GM12878 (cell line): ENCODE results near the gene ME1. TPM values are rescaled to one million over a fixed set of nuclear protein-coding genes. Genes with fewer than 3 reads are reported as not detected.

Experiments
- ATAC-seq: fragments of 200-7000 bp; cut with Tn5 transposase; 3 replicates; pipeline ENCODE4 v1.9.1; 2020; ENCODE audit warnings: mild to moderate bottlenecking, moderate library complexity
- BruUV-seq: library from RNA; stranded (reverse); fragments of 400-500 nt; replicated peaks from 2 replicates; lab custom pipeline; 2021; lab: Mats Ljungman, UMichigan
- CTCF ChIA-PET: fragments of 300-600 bp; sonication (Branson Sonifier 250); formaldehyde crosslinking; extraction: SDS; loops from one replicate; lab custom pipeline; 2021; ENCODE audit warnings: inconsistent platforms; lab: Yijun Ruan, JAX
- POLR2A ChIA-PET: fragments of 350-600 bp; formaldehyde crosslinking; extraction: SDS; loops from one replicate; lab custom pipeline; 2021; ENCODE audit warnings: inconsistent platforms; lab: Charles Lee
- RAD21 ChIA-PET: fragments of 300-600 bp; sonication (Branson Sonifier 250); formaldehyde crosslinking; loops from one replicate; lab custom pipeline; 2023; ENCODE audit warnings: antibody characterized with exemption; ENCODE audit not compliant: unreplicated experiment; lab: Charles Lee
- SMC1A ChIA-PET: fragments of 300-600 bp; sonication (Branson Sonifier 250); formaldehyde crosslinking; loops from one replicate; lab custom pipeline; 2023; ENCODE audit not compliant: unreplicated experiment, uncharacterized antibody; lab: Charles Lee
- DNase-seq: peaks from one replicate; pipeline ENCODE4 v3.0.0-alpha.2; 2011; ENCODE audit warnings: low read depth, low spot score
- FAIRE-seq: peaks from 3 replicates; lab custom pipeline; 2011; peaks lifted over from hg19 to GRCh38; lab: Jason Lieb, UNC
- H2AFZ ChIP-seq: 2 replicates; pipeline ENCODE4 v1.6.0; 2011; ENCODE audit warnings: low read depth, low read length, control low read depth; ENCODE audit not compliant: control insufficient read depth
- H3K27ac ChIP-seq: 2 replicates; pipeline ENCODE4 v1.5.1; 2011; ENCODE audit warnings: control low read depth; ENCODE audit not compliant: control insufficient read depth, insufficient read depth
- H3K27me3 ChIP-seq, 2 experiments: replicated peaks in 1 of 2; 2 replicates each; pipeline versions ENCODE4 v1.6.0 to v1.6.1; 2011; ENCODE audit warnings: low read length in 1 of 2; ENCODE audit not compliant: control insufficient read depth in 2 of 2, insufficient read depth in 2 of 2
- H3K36me3 ChIP-seq, 2 experiments: 2 replicates each; pipeline ENCODE4 v1.5.1; 2011; ENCODE audit warnings: low read length in 1 of 2; ENCODE audit not compliant: control insufficient read depth in 2 of 2, insufficient read depth in 2 of 2
- H3K4me1 ChIP-seq: 2 replicates; pipeline ENCODE4 v1.6.1; 2011; ENCODE audit warnings: mild to moderate bottlenecking, low read length, moderate library complexity, mixed read lengths; ENCODE audit not compliant: control insufficient read depth, insufficient read depth
- H3K4me2 ChIP-seq: 2 replicates; pipeline ENCODE4 v1.6.0; 2011; ENCODE audit warnings: control low read depth; ENCODE audit not compliant: control insufficient read depth, insufficient read depth
- H3K4me3 ChIP-seq: fragments of 200-600 bp; sonication (generic); 2 replicates; pipeline ENCODE4 v1.5.1; 2016
- H3K79me2 ChIP-seq: 2 replicates; pipeline ENCODE4 v1.6.0; 2011; ENCODE audit warnings: low read length; ENCODE audit not compliant: control insufficient read depth, insufficient read depth
- H3K9ac ChIP-seq: 2 replicates; pipeline ENCODE4 v1.8.0; 2011; ENCODE audit warnings: low read length, control low read depth, mixed read lengths; ENCODE audit not compliant: control insufficient read depth, insufficient read depth
- H3K9me3 ChIP-seq: replicated peaks from 3 replicates; pipeline ENCODE4 v1.5.1; 2011; ENCODE audit warnings: mild to moderate bottlenecking, low read length; ENCODE audit not compliant: control insufficient read depth, insufficient read depth
- H4K20me1 ChIP-seq: 2 replicates; pipeline ENCODE4 v1.6.0; 2011; ENCODE audit not compliant: control insufficient read depth, insufficient read depth
- FOXM1 ChIP-seq: IDR thresholded peaks from 2 replicates; pipeline ENCODE4 v1.6.1; 2012; ENCODE audit warnings: low read depth, mild to moderate bottlenecking, inconsistent platforms, low read length, moderate library complexity
- KDM1A ChIP-seq: fragments of 200-600 bp; sonication (generic); IDR thresholded peaks from 2 replicates; pipeline ENCODE4 v1.6.1; 2016; ENCODE audit warnings: borderline replicate concordance
- MTA3 ChIP-seq: IDR thresholded peaks from 2 replicates; pipeline ENCODE4 v1.6.1; 2012; ENCODE audit warnings: low read length, inconsistent platforms, borderline replicate concordance
- MXI1 ChIP-seq: fragments of 150-350 bp; IDR thresholded peaks from 2 replicates; pipeline ENCODE4 v1.6.1; 2011; ENCODE audit warnings: low read depth, mild to moderate bottlenecking, inconsistent platforms, low read length, improper control_type of control experiment
- PML ChIP-seq: IDR thresholded peaks from 2 replicates; pipeline ENCODE4 v1.6.1; 2012; ENCODE audit warnings: low read length, inconsistent platforms
- PRDM15 ChIP-seq: fragments of 450-650 bp; formaldehyde crosslinking; IDR thresholded peaks from 2 replicates; pipeline ENCODE4 v1.4.0; 2020; ENCODE audit warnings: mild to moderate bottlenecking, moderate library complexity
- RELB ChIP-seq: fragments of 450-650 bp; IDR thresholded peaks from 2 replicates; pipeline ENCODE4 v1.6.1; 2017; ENCODE audit warnings: low read depth, mild to moderate bottlenecking, moderate library complexity
- TAF1 ChIP-seq: IDR thresholded peaks from 2 replicates; pipeline ENCODE4 v1.6.1; 2011; ENCODE audit warnings: mild to moderate bottlenecking, low read depth, low read length, borderline replicate concordance
- USF2 ChIP-seq: IDR thresholded peaks from 2 replicates; pipeline ENCODE4 v1.6.1; 2011; ENCODE audit warnings: low read depth, low read length, improper control_type of control experiment, borderline replicate concordance
- ZBED1 ChIP-seq: IDR thresholded peaks from 2 replicates; pipeline ENCODE4 v1.6.1; 2016; ENCODE audit warnings: borderline replicate concordance
- ZNF592 ChIP-seq: fragments of 450-650 bp; IDR thresholded peaks from 2 replicates; pipeline ENCODE4 v1.6.1; 2017; ENCODE audit warnings: mild to moderate bottlenecking, moderate library complexity
- WGBS: methylation state at CpG from one replicate; pipeline ENCODE4 v1.1.6; 2016; ENCODE audit warnings: low lambda C conversion rate; ENCODE audit not compliant: insufficient replicate concordance, insufficient coverage; ENCODE audit errors: missing lambda C conversion rate; 5-methylcytosine and 5-hydroxymethylcytosine counted together
- in situ Hi-C: fragments of 300-500 bp; cut with MboI; formaldehyde crosslinking; loops from 9 replicates; pipeline ENCODE4 v1.14.3; 2018; ENCODE audit warnings: mixed read lengths
- intact Hi-C: fragments of 100-400 bp; cut with micrococcal nuclease; formaldehyde crosslinking; loops from one replicate; pipeline ENCODE4 v1.14.2; 2022; ENCODE audit not compliant: unreplicated experiment
- polyA plus RNA-seq, 11 experiments: library from polyadenylated mRNA; depleted of rRNA in 4 of 11; unstranded in 6 of 11; stranded (reverse) in 5 of 11; fragments of >200 nt; fragmentation: Nextera tagmentation in 4 of 11; fragmentation: Illumina TruSeq in 1 of 11; extraction: Ambion mirVana in 4 of 11; extraction: Trizol in 1 of 11; gene quantifications; 1 replicate in 1 of 11; 2 replicates in 10 of 11; pipeline versions ENCODE4 v1.2.1 to v1.2.3, GENCODE V29; 2011 to 2016; ENCODE audit warnings: inconsistent platforms in 2 of 11, missing spikeins in 2 of 11, low read depth in 1 of 11
- total RNA-seq, 4 experiments: library from RNA; depleted of rRNA in 3 of 4; stranded (reverse); fragments of >200 nt in 3 of 4; fragmentation: Illumina TruSeq in 1 of 4; extraction: Trizol in 1 of 4; gene quantifications; 2 replicates each; pipeline versions ENCODE4 v1.2.1 to v1.2.3, GENCODE V29; 2013 to 2021

Gene ME1
- total and polyA plus RNA-seq, 10 of the 15 experiments (the other 5 are each of a cell fraction or from before 2014, with no cell fraction given) = 3.6 to 11.8 (median 8.4) TPM

GRCh38 chr6:83190626-83191025 lies 240.2 kb downstream of the ME1 start:
- BruUV-seq = no TSS peak
- H3K4me2 ChIP-seq = no peak overlapping the region
- no peaks in the 10 kb centered on the region for H3K9me3 ChIP-seq
- ChIA-PET POLR2A (interaction anchor here (0.9 to 2.4 kb wide), 2 partner anchors 123 to 125 kb away, joined by 3 to 8 read pairs; partner anchors contain the start of genes DOP1A and UBE3D), CTCF (interaction anchor here (1.2 to 19.2 kb wide), 5 partner anchors 25 to 324 kb away, joined by 3 to 195 read pairs (median 4); partner anchors contain the start of genes DOP1A and UBE3D), RAD21 (interaction anchor here (11.8 kb wide), 1 partner anchor 124 kb away, joined by 93 read pairs; the partner anchor contains the start of genes DOP1A and UBE3D), SMC1A (interaction anchor here (0.7 to 12.1 kb wide), 4 partner anchors 35 to 122 kb away, joined by 3 to 108 read pairs (median 3); partner anchors contain the start of genes DOP1A and UBE3D)
- peaks cover 5% of the 10 kb centered on the region for H3K4me1 ChIP-seq
- H3K79me2 ChIP-seq = peaks cover 28% of the 10 kb centered on the region
- in situ Hi-C loops = no loop called here
- no peak for DNase-seq
- 100% methylated on average over 6 of the region's 6 CpGs for WGBS
- no peak overlapping the region for H2AFZ ChIP-seq
- H3K36me3 ChIP-seq = no peaks in the 10 kb centered on the region; a peak in 1 of 4 replicates
- no peak for FAIRE-seq
- H3K4me3 ChIP-seq = no peak overlapping the region; the same call in 1 of the 2 replicates
- H3K27ac ChIP-seq = no peak overlapping the region
- ATAC-seq = no peak
- no peaks in the 10 kb centered on the region for H3K27me3 ChIP-seq
- H3K9ac ChIP-seq = no peak overlapping the region
- TF ChIP-seq MXI1 (no peak), MTA3 (no peak), FOXM1 (no peak), USF2 (no peak), KDM1A (no peak), ZNF592 (no peak), PRDM15 (no peak), PML (no peak), RELB (no peak), ZBED1 (no peak), TAF1 (no peak)
- H4K20me1 ChIP-seq = no peaks in the 10 kb centered on the region
- intact Hi-C loops = loop anchor here (5.0 to 10.0 kb wide), 3 partner anchors 103 to 946 kb away; partner anchors contain the start of genes DOP1A, IBTK and UBE3D
